ENCODE data around the gene LRRIQ3. TPM values are rescaled to one million over a fixed set of nuclear protein-coding genes. Genes with fewer than 3 reads are reported as not detected.
A peak's percentile ranks its signal among the peaks of the same experiment; 100 is the strongest.
"Not testable (repeated sequence)": the region's sequence is repeated elsewhere in the genome, so short reads cannot be mapped to it uniquely, and the experiment has no call there.

Gene LRRIQ3
- total and polyA plus RNA-seq, 4 experiments from 2014 or later = 2.2 to 3.3 (median 2.7) TPM

DNA sequence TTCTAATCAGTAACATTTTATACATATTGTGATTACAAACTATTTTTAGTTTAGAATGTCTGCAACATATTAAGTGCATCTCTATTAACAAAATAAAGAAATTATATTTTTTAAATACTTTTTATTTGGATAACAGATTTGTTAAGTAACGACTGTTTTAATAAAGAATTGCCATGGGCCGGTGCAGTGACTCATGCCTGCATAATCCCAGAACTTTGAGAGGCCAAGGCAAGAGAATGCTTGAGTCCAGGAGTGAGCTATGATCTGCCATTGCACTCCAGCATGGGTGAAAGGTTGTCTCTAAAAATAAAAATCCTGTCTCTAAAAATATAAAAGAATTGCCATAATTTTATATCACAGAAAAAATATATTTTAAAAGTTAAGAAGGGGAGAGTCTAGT, 4.1 kb downstream of the LRRIQ3 start:
- H3K27me3 Mint-ChIP-seq = no peaks in the 10 kb centered on the region
- CTCF ChIA-PET (ENCODE audit: partially characterized antibody) = no interaction called here
- Histone ChIP-seq H3K4me1 (ENCODE audit: insufficient read depth, low read length) (peaks cover 13% of the 10 kb centered on the region), H3K4me3 (ENCODE audit: low read length in 2 of 2) (no peak overlapping the region), H3K27ac (ENCODE audit: low read depth, low read length) (no peak overlapping the region), H3K9me3 (ENCODE audit: control insufficient read depth in 1 of 2, low read length in 2 of 2) (no peaks in the 10 kb centered on the region), H3K27me3 (ENCODE audit: insufficient read depth, low read length) (no peaks in the 10 kb centered on the region), H3K36me3 (ENCODE audit: insufficient read depth, low read length) (no peaks in the 10 kb centered on the region)
- H3K4me3 Mint-ChIP-seq = no peak overlapping the region
- DNase-seq = no peak
- H3K27ac Mint-ChIP-seq = no peak overlapping the region
- H3K9me3 Mint-ChIP-seq = peaks cover 0 to 3% (median 0%) of the 10 kb centered on the region in 8 donors
- H3K4me1 Mint-ChIP-seq = peaks cover 8 to 17% (median 13%) of the 10 kb centered on the region in 4 donors
- POLR2A ChIA-PET (ENCODE audit: partially characterized antibody) = no interaction called here
- H3K36me3 Mint-ChIP-seq = peaks cover 6 to 7% of the 10 kb centered on the region in 2 donors
- intact Hi-C loops (cut with micrococcal nuclease) = no loop called here

DNA sequence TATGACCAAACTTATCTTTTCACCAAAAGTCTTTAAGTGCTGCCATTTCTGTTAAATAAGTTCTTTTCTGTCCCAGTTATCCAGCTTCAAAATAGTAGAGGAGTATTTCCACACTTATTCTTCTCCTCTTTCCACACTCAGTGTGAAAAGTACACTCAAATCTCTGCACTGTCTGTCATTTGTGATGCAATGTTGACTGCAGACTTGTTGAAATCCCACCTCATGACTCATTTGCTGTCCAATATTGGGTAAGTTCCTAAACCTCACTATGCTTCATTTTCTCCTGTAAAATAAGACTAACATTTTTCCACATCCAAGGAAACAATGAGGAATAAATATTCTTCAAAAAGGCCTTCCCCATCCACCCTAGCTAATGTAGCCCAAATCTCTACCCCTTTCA, 17.5 kb downstream of the LRRIQ3 start:
- intact Hi-C loops (cut with micrococcal nuclease) = no loop called here
- ChIA-PET POLR2A (ENCODE audit: partially characterized antibody) (no interaction called here), CTCF (ENCODE audit: partially characterized antibody) (no interaction called here)
- H3K27me3 ChIP-seq (ENCODE audit: insufficient read depth, low read length) = no peaks in the 10 kb centered on the region
- no peak overlapping the region for H3K27ac ChIP-seq (ENCODE audit: low read depth, low read length)
- no peak overlapping the region for H3K4me3 ChIP-seq (ENCODE audit: low read length in 2 of 2)
- Mint-ChIP-seq H3K27me3 (no peaks in the 10 kb centered on the region), H3K4me1 (no peaks in the 10 kb centered on the region), H3K27ac (no peak overlapping the region), H3K4me3 (no peak overlapping the region), H3K36me3 (peaks cover 2 to 16% of the 10 kb centered on the region in 2 donors), H3K9me3 (peaks cover 0 to 5% (median 2%) of the 10 kb centered on the region in 8 donors)
- H3K4me1 ChIP-seq (ENCODE audit: insufficient read depth, low read length) = no peaks in the 10 kb centered on the region
- no peak for DNase-seq
- no peaks in the 10 kb centered on the region for H3K36me3 ChIP-seq (ENCODE audit: insufficient read depth, low read length)
- no peaks in the 10 kb centered on the region for H3K9me3 ChIP-seq (ENCODE audit: control insufficient read depth in 1 of 2, low read length in 2 of 2)

DNA sequence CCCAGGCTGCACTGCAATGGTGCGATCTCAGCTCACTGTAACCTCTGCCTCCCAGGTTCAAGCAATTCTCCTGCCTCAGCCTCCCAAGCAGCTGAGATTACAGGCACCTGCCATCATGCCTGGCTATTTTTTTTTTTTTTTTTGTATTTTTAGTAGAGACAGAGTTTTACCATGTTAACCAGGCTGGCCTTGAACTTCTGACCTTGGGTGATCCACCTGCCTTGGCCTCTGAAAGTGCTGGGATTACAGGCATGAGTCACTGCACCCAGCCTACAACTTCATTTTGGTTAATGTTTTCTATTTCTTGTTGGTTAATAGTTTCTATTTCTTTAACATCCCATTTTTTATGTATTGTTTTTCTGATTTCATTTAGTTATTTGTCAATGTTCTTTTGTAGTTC, 23.6 kb downstream of the LRRIQ3 start:
- H3K4me1 ChIP-seq (ENCODE audit: insufficient read depth, low read length); POLR2A ChIA-PET (ENCODE audit: partially characterized antibody); H3K36me3 Mint-ChIP-seq; H3K27ac Mint-ChIP-seq; H3K27me3 ChIP-seq (ENCODE audit: insufficient read depth, low read length); H3K27ac ChIP-seq (ENCODE audit: low read depth, low read length); H3K36me3 ChIP-seq (ENCODE audit: insufficient read depth, low read length); H3K4me3 ChIP-seq (ENCODE audit: low read length in 2 of 2); DNase-seq; H3K9me3 ChIP-seq (ENCODE audit: control insufficient read depth in 1 of 2, low read length in 2 of 2); H3K4me1 Mint-ChIP-seq; intact Hi-C loops (cut with micrococcal nuclease); H3K27me3 Mint-ChIP-seq; CTCF ChIA-PET (ENCODE audit: partially characterized antibody): not testable (repeated sequence)
- Mint-ChIP-seq H3K4me3 (peak overlapping the region in 1 of 8 donors; percentile 41), H3K9me3 (peaks cover 0 to 48% (median 29%) of the 10 kb centered on the region in 8 donors)

DNA sequence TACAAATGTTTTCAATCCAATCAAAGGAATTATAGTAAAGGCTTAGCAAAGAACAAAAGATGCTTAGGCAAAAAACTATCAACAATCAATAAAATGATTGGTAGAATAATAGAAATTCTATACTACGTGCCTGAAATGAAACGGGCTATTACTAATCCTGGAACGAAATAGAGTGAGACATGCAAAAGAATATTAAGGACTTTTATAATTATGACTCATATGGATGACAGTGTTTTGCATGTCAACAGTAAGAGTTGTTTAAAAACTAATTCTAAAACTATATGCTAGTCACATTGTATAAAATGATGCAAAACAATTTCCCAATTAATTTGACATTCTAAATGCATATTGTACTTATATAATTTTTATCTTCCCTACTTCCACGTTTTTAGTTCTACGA, 35.6 kb downstream of the LRRIQ3 start:
- no peak overlapping the region for H3K4me3 Mint-ChIP-seq
- ChIA-PET POLR2A (ENCODE audit: partially characterized antibody) (no interaction called here), CTCF (ENCODE audit: partially characterized antibody) (no interaction called here)
- Histone ChIP-seq H3K9me3 (ENCODE audit: control insufficient read depth in 1 of 2, low read length in 2 of 2) (no peaks in the 10 kb centered on the region), H3K36me3 (ENCODE audit: insufficient read depth, low read length) (no peaks in the 10 kb centered on the region), H3K27me3 (ENCODE audit: insufficient read depth, low read length) (no peaks in the 10 kb centered on the region), H3K4me3 (ENCODE audit: low read length in 2 of 2) (no peak overlapping the region), H3K4me1 (ENCODE audit: insufficient read depth, low read length) (no peaks in the 10 kb centered on the region), H3K27ac (ENCODE audit: low read depth, low read length) (no peak overlapping the region)
- H3K27me3 Mint-ChIP-seq = no peaks in the 10 kb centered on the region
- H3K36me3 Mint-ChIP-seq = no peaks in the 10 kb centered on the region
- no peak for DNase-seq
- peaks cover 0 to 14% (median under 1%) of the 10 kb centered on the region in 8 donors for H3K9me3 Mint-ChIP-seq
- intact Hi-C loops (cut with micrococcal nuclease) = no loop called here
- no peak overlapping the region for H3K27ac Mint-ChIP-seq
- no peaks in the 10 kb centered on the region for H3K4me1 Mint-ChIP-seq

DNA sequence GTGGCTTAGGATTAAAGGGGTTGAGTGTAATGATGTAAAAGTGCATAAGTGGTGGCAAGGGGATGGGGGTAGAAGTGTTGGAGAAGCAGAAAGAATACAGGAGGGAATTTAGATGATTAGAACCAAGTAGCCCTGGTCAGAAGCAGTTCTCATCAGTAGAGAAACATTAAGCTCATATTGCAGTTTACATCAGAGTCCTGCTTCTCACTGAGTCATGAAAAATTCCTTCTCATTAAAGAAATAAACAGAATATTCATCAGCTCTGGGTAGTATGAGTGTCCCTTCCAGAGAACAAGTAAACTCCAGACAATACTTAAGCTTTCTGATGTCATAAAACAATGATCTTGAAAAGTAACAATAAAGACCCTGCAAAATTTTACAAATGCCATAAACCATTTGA, 36.5 kb downstream of the LRRIQ3 start:
- H3K27ac Mint-ChIP-seq = no peak overlapping the region
- Histone ChIP-seq H3K4me3 (ENCODE audit: low read length in 2 of 2) (no peak overlapping the region), H3K27me3 (ENCODE audit: insufficient read depth, low read length) (no peaks in the 10 kb centered on the region), H3K4me1 (ENCODE audit: insufficient read depth, low read length) (no peaks in the 10 kb centered on the region), H3K9me3 (ENCODE audit: control insufficient read depth in 1 of 2, low read length in 2 of 2) (no peaks in the 10 kb centered on the region), H3K36me3 (ENCODE audit: insufficient read depth, low read length) (no peaks in the 10 kb centered on the region), H3K27ac (ENCODE audit: low read depth, low read length) (no peak overlapping the region)
- H3K4me3 Mint-ChIP-seq = no peak overlapping the region
- H3K4me1 Mint-ChIP-seq = no peaks in the 10 kb centered on the region
- peaks cover 0 to 7% (median 0%) of the 10 kb centered on the region in 8 donors for H3K9me3 Mint-ChIP-seq
- no peaks in the 10 kb centered on the region for H3K36me3 Mint-ChIP-seq
- ChIA-PET CTCF (ENCODE audit: partially characterized antibody) (no interaction called here), POLR2A (ENCODE audit: partially characterized antibody) (no interaction called here)
- no peak for DNase-seq
- H3K27me3 Mint-ChIP-seq = no peaks in the 10 kb centered on the region
- intact Hi-C loops (cut with micrococcal nuclease) = no loop called here

DNA sequence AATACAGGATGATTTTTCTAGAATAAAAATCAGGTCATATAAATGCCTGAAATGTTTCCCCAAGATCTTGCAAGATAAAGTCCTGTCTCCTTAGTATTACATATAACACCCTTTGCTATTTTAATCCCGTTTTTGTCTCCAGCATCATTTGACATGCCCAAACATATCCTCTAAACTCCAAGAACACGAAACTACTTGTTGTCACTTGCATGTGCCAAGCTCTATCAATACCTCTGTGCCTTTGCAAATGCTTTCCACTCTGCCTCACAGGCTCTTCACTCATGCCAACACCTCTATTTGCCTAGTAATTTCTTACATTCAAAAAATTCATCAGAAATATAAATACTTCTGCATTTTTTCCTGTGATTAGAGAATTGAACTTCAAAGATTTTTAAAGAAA, 37.9 kb downstream of the LRRIQ3 start:
- intact Hi-C loops (cut with micrococcal nuclease) = no loop called here
- H3K4me3 Mint-ChIP-seq = no peak overlapping the region
- peaks cover 0 to 2% (median 0%) of the 10 kb centered on the region in 8 donors for H3K9me3 Mint-ChIP-seq
- Histone ChIP-seq H3K36me3 (ENCODE audit: insufficient read depth, low read length) (no peaks in the 10 kb centered on the region), H3K4me1 (ENCODE audit: insufficient read depth, low read length) (no peaks in the 10 kb centered on the region), H3K27me3 (ENCODE audit: insufficient read depth, low read length) (no peaks in the 10 kb centered on the region), H3K9me3 (ENCODE audit: control insufficient read depth in 1 of 2, low read length in 2 of 2) (no peaks in the 10 kb centered on the region), H3K27ac (ENCODE audit: low read depth, low read length) (no peak overlapping the region), H3K4me3 (ENCODE audit: low read length in 2 of 2) (no peak overlapping the region)
- H3K27ac Mint-ChIP-seq = no peak overlapping the region
- ChIA-PET CTCF (ENCODE audit: partially characterized antibody) (interaction anchor here (0.6 kb wide), 1 partner anchor 315 kb away, joined by 3 read pairs; no protein-coding TSS in a partner anchor), POLR2A (ENCODE audit: partially characterized antibody) (no interaction called here)
- no peak for DNase-seq
- no peaks in the 10 kb centered on the region for H3K36me3 Mint-ChIP-seq
- H3K27me3 Mint-ChIP-seq = no peaks in the 10 kb centered on the region
- no peaks in the 10 kb centered on the region for H3K4me1 Mint-ChIP-seq

DNA sequence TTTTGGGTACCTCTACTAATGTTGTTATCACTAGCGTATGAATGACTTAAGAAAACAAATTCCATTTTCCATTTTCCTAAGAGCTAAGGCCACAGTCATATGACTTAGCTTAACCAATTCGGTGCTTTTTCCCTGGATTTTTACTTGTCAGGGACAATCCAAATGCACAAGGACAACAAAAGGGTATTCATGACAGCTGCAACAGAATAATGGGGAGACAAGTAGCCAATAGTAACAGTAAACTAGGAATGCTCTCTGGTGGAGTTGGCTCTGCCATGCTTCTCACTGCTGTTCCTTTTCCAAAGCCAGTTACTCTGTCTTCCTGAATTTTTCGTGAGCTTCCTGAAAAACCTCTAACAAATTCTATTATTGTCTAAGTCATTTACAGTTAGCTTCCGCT, 52.9 kb downstream of the LRRIQ3 start:
- DNase-seq = no peak
- H3K27ac ChIP-seq (ENCODE audit: low read depth, low read length) = no peak overlapping the region
- H3K4me3 ChIP-seq (ENCODE audit: low read length in 2 of 2) = no peak overlapping the region
- Mint-ChIP-seq H3K27me3 (no peaks in the 10 kb centered on the region), H3K9me3 (peaks cover 0 to 4% (median 0%) of the 10 kb centered on the region in 8 donors), H3K4me1 (no peaks in the 10 kb centered on the region), H3K4me3 (no peak overlapping the region), H3K36me3 (no peaks in the 10 kb centered on the region), H3K27ac (no peak overlapping the region)
- H3K4me1 ChIP-seq (ENCODE audit: insufficient read depth, low read length) = no peaks in the 10 kb centered on the region
- intact Hi-C loops (cut with micrococcal nuclease) = no loop called here
- no peaks in the 10 kb centered on the region for H3K27me3 ChIP-seq (ENCODE audit: insufficient read depth, low read length)
- ChIA-PET CTCF (ENCODE audit: partially characterized antibody) (no interaction called here), POLR2A (ENCODE audit: partially characterized antibody) (no interaction called here)
- no peaks in the 10 kb centered on the region for H3K9me3 ChIP-seq (ENCODE audit: control insufficient read depth in 1 of 2, low read length in 2 of 2)
- no peaks in the 10 kb centered on the region for H3K36me3 ChIP-seq (ENCODE audit: insufficient read depth, low read length)

DNA sequence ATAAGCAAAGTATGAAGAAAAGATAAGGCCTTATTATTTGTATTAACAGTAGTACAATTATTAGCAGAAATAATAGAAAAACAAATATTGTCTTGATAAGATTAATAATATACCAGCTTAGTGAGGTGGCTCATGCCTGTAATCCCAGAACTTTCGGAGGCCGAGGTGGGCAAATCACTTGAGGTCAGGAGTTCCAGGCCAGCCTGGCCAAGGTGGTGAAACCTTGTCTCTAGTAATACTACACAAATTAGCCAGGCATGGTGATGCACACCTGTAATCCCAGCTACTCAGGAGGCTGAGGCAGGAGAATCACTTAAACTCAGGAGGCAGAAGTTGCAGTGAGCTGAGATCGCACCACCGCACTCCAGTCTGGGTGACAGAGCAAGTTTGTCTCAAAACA, 80.6 kb downstream of the LRRIQ3 start:
- CTCF ChIA-PET (ENCODE audit: partially characterized antibody); H3K36me3 ChIP-seq (ENCODE audit: insufficient read depth, low read length); H3K9me3 ChIP-seq (ENCODE audit: control insufficient read depth in 1 of 2, low read length in 2 of 2); H3K4me1 Mint-ChIP-seq; H3K27me3 Mint-ChIP-seq; POLR2A ChIA-PET (ENCODE audit: partially characterized antibody); H3K27ac ChIP-seq (ENCODE audit: low read depth, low read length); H3K9me3 Mint-ChIP-seq; DNase-seq; H3K4me3 Mint-ChIP-seq; H3K4me1 ChIP-seq (ENCODE audit: insufficient read depth, low read length); H3K27me3 ChIP-seq (ENCODE audit: insufficient read depth, low read length); H3K4me3 ChIP-seq (ENCODE audit: low read length in 2 of 2); H3K27ac Mint-ChIP-seq; intact Hi-C loops (cut with micrococcal nuclease); H3K36me3 Mint-ChIP-seq: not testable (repeated sequence)
